Body of pancreas (tissue), 4 donors: ENCODE data around the gene GALNT3. TPM values are rescaled to one million over a fixed set of nuclear protein-coding genes. Genes with fewer than 3 reads are reported as not detected.
A peak's percentile ranks its signal among the peaks of the same experiment; 100 is the strongest.

Source experiments
- ATAC-seq: fragments of 150-250 bp; one replicate; pipeline ENCODE4 v1.9.1; 2016
- DNase-seq, 4 donors: peaks; one replicate each; pipeline ENCODE4 v3.0.0-alpha.2; 2019
- H3K27ac ChIP-seq, 4 donors: fragments of 200-600 bp; sonication (generic); 1 replicate in 3 of 4; 2 replicates in 1 of 4; pipeline versions ENCODE4 v1.5.1 to v1.6.1; 2016 to 2019; ENCODE audit warnings: mild to moderate bottlenecking in 1 of 4, mixed read lengths in 1 of 4, moderate library complexity in 1 of 4
- H3K27me3 ChIP-seq, 2 donors: fragments of 200-600 bp; sonication (generic); one replicate each; pipeline ENCODE4 v1.6.0; 2016; ENCODE audit warnings: mild to moderate bottlenecking in 1 of 2
- H3K36me3 ChIP-seq, 2 donors: fragments of 200-600 bp; sonication (generic); replicated peaks in 1 of 2; 2 replicates each; pipeline ENCODE4 v1.5.1; 2016; ENCODE audit warnings: low read depth in 2 of 2; ENCODE audit not compliant: insufficient read depth in 1 of 2
- H3K4me1 ChIP-seq: fragments of 200-600 bp; sonication (generic); one replicate; pipeline ENCODE4 v1.6.0; 2016
- H3K4me3 ChIP-seq, 2 donors: fragments of 200-600 bp; sonication (generic); 1 replicate in 1 of 2; 2 replicates in 1 of 2; pipeline ENCODE4 v1.5.1; 2016 to 2019
- H3K9me3 ChIP-seq, 3 donors: fragments of 200-600 bp; sonication (generic); 1 replicate in 2 of 3; 2 replicates in 1 of 3; pipeline ENCODE4 v1.5.1; 2016
- POLR2A ChIP-seq, 3 donors: fragments of 450-650 bp; IDR thresholded peaks; one replicate each; pipeline ENCODE4 v1.6.1; 2016; ENCODE audit warnings: antibody characterized with exemption in 3 of 3, mild to moderate bottlenecking in 2 of 3
- WGBS, 2 donors: methylation state at CpG; one replicate each; pipeline ENCODE4 v1.1.5; 2017; 5-methylcytosine and 5-hydroxymethylcytosine counted together
- intact Hi-C: fragments of 100-400 bp; cut with DNase I; formaldehyde crosslinking; loops from one replicate; pipeline ENCODE4 v1.15.1; 2023
- total RNA-seq, 2 donors: library from RNA; depleted of rRNA; stranded (reverse); fragments of >200 nt; gene quantifications; one replicate each; pipeline ENCODE4 v1.1.0, GENCODE V29; 2016
- TF ChIP-seq, protein P1 (sequence below), 7 experiments: fragments of 450-650 bp in 4 of 7; fragments of 200-600 bp in 3 of 7; sonication (generic) in 3 of 7; IDR thresholded peaks; one replicate each; pipeline ENCODE4 v1.5.1; 2016 to 2019; ENCODE audit warnings: antibody characterized with exemption in 7 of 7

Gene GALNT3
- total RNA-seq, 2 donors from 2014 or later: 29.7 to 64.9 TPM

DNA sequence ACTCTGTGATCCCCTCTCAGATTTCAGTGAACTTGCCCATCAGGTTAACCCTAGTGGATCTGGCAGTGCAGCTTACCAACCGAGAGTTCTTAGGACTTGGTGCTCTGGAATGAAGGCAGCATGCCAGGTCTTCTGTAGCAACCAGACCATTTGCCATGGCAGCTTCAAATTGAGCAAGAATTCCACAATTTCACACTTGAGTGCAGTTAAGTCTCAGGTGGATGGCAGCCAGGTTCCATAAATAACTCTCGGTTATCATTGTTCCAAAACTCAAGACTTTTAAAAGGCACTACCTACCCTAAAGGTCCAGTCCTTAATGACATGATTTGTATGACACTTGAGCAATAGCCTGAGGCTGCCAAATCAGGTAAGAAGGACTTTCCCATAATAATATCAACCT, 48.1 kb downstream of the GALNT3 start:
- TF ChIP-seq, protein P1, sequence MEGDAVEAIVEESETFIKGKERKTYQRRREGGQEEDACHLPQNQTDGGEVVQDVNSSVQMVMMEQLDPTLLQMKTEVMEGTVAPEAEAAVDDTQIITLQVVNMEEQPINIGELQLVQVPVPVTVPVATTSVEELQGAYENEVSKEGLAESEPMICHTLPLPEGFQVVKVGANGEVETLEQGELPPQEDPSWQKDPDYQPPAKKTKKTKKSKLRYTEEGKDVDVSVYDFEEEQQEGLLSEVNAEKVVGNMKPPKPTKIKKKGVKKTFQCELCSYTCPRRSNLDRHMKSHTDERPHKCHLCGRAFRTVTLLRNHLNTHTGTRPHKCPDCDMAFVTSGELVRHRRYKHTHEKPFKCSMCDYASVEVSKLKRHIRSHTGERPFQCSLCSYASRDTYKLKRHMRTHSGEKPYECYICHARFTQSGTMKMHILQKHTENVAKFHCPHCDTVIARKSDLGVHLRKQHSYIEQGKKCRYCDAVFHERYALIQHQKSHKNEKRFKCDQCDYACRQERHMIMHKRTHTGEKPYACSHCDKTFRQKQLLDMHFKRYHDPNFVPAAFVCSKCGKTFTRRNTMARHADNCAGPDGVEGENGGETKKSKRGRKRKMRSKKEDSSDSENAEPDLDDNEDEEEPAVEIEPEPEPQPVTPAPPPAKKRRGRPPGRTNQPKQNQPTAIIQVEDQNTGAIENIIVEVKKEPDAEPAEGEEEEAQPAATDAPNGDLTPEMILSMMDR (IDR thresholded peaks at IDR 0.05): no peak
- TF ChIP-seq POLR2A (IDR thresholded peaks at IDR 0.05): no peak
- Histone ChIP-seq H3K4me1 (no peaks in the 10 kb centered on the region), H3K27me3 (no peaks in the 10 kb centered on the region), H3K36me3 (peaks cover 0 to 4% of the 10 kb centered on the region in 2 donors), H3K4me3 (no peak overlapping the region), H3K9me3 (no peaks in the 10 kb centered on the region), H3K27ac (no peak overlapping the region)
- DNase-seq (no peak), ATAC-seq (no peak)
- intact Hi-C loops: no loop called here
- 63 to 79% methylated on average over 2 of the region's 2 CpGs for WGBS, 2 donors

DNA sequence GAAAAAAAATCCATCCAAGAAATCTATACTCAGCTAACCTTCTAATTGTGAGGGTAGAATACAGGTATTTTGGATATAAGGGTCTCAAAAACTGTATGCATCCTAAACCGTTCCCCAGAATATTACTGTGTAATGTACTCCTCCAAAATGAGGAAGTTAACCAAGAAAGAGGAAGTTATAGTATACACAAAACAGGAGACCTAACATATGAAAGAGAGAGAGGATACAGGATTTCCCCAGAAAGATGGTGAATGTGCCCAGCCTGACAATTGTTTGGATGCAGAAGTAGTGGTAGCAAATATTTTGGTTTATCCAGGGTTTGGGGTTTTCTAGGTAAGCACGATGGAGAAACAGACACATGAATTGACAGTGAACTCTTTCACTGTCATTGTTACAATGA, 50.6 kb downstream of the GALNT3 start:
- H3K9me3 ChIP-seq: no peaks in the 10 kb centered on the region
- intact Hi-C loops: no loop called here
- TF ChIP-seq, protein P1 (IDR thresholded peaks at IDR 0.05): no peak
- TF ChIP-seq POLR2A (IDR thresholded peaks at IDR 0.05): no peak
- ATAC-seq: no peak
- H3K4me1 ChIP-seq: no peaks in the 10 kb centered on the region
- DNase-seq: no peak
- H3K27me3 ChIP-seq: no peaks in the 10 kb centered on the region
- no peak overlapping the region for H3K4me3 ChIP-seq
- H3K36me3 ChIP-seq: peaks cover 0 to 2% of the 10 kb centered on the region in 2 donors
- WGBS, 2 donors: 71 to 82% methylated on average over 2 of the region's 2 CpGs
- no peak overlapping the region for H3K27ac ChIP-seq

DNA sequence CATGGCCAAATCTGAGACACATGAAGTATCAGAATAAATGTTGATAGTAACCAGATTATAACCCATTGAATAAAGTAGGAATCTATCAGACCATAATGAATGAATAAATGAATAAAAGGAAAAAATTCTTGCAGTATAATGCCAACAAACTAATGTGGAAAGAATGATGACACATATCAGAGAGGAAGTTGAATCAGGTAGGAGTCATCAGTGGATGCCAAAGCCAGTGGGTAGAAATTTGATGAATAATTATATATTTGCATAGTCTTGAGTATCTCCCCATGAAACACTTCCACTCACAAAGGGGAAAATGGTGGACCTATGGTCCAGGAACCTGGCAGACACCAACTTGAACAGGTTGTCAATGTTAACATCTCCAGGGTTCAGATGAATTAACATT, 68.6 kb downstream of the GALNT3 start:
- no peak for TF ChIP-seq POLR2A (IDR thresholded peaks at IDR 0.05)
- TF ChIP-seq, protein P1 (IDR thresholded peaks at IDR 0.05): no peak
- no peak for ATAC-seq
- no peak for DNase-seq
- H3K4me3 ChIP-seq: no peak overlapping the region
- H3K36me3 ChIP-seq: no peaks in the 10 kb centered on the region
- intact Hi-C loops: no loop called here
- H3K9me3 ChIP-seq: no peaks in the 10 kb centered on the region
- H3K4me1 ChIP-seq: no peaks in the 10 kb centered on the region
- H3K27ac ChIP-seq: no peak overlapping the region
- no peaks in the 10 kb centered on the region for H3K27me3 ChIP-seq

DNA sequence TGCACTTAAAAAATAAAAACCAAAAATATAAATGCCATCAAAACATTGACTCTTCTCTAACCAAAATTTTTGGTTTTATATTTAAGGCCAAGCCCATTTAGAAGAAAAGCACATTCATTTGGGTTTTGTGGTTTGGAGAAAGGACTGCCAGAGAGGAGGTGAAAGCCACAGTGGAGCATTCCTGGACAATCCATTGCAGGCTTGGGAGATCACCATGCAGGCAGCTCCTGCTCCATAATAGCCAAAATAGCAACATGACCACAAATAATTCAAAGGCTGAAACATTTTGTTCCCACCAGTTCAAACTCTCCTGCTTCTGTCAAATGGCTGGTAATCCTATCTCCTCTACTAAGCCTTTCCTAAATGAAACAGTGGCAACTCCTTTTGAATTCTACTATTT, 73.5 kb downstream of the GALNT3 start:
- no peaks in the 10 kb centered on the region for H3K9me3 ChIP-seq
- no peak overlapping the region for H3K4me3 ChIP-seq
- intact Hi-C loops: no loop called here
- H3K27me3 ChIP-seq: no peaks in the 10 kb centered on the region
- TF ChIP-seq, protein P1 (IDR thresholded peaks at IDR 0.05): no peak
- TF ChIP-seq POLR2A (IDR thresholded peaks at IDR 0.05): no peak
- no peaks in the 10 kb centered on the region for H3K4me1 ChIP-seq
- no peaks in the 10 kb centered on the region for H3K36me3 ChIP-seq
- ATAC-seq: no peak
- no peak for DNase-seq
- no peak overlapping the region for H3K27ac ChIP-seq

DNA sequence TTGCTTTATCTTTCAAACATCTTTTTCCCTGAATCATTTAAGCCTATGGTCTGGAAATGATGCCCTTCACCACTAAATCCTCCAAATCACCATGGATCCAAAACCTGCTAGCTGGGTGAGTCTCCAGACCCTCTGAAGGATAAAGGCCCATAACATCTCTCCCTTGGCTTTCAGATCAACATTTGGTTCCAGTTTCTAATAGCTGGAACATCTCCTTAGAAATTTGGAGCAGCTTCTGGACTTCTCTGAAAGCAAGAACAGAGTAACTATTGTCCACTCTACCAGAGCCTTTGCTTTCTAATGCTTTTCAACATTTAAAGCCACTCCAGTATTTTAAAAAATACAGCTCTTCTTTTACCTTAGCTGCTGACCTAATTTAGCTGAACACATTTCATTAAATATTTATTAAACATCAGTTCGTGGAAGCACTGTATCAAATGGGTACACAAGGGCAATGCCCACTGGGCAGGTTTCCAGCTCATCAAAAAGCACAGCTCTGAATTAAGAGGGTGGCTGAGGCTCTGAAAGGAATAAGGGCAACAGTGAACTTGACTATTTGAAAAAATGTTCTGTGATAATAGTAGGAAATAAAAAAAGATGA, 75.3 kb downstream of the GALNT3 start:
- no peak for TF ChIP-seq POLR2A (IDR thresholded peaks at IDR 0.05)
- TF ChIP-seq, protein P1 (IDR thresholded peaks at IDR 0.05): no peak
- Histone ChIP-seq H3K36me3 (no peaks in the 10 kb centered on the region), H3K9me3 (no peaks in the 10 kb centered on the region), H3K27ac (no peak overlapping the region), H3K27me3 (no peaks in the 10 kb centered on the region), H3K4me3 (no peak overlapping the region), H3K4me1 (no peaks in the 10 kb centered on the region)
- DNase-seq (peak in 1 of 4 donors; percentile 18), ATAC-seq (no peak)
- intact Hi-C loops: no loop called here
- 0 to 11% methylated on average over 1 of the region's 1 CpG for WGBS, 2 donors
